IPS DF 6.9 (cell line): ENCODE data around the gene SEMA4D.
"Not testable (repeated sequence)": the region's sequence is repeated elsewhere in the genome, so short reads cannot be mapped to it uniquely, and the experiment has no call there.

ENCODE experiments used
- DNase-seq: peaks from one replicate; pipeline ENCODE4 v3.0.0-alpha.2; 2013; ENCODE audit warnings: low read depth, low spot score
- H3K27ac ChIP-seq: one replicate; pipeline ENCODE4 v1.5.1; 2013; ENCODE audit warnings: low read length, control low read depth
- H3K27me3 ChIP-seq: 2 replicates; pipeline ENCODE4 v1.6.1; 2013; ENCODE audit warnings: mild to moderate bottlenecking, low read length; ENCODE audit not compliant: control insufficient read depth, insufficient read depth
- H3K36me3 ChIP-seq: 2 replicates; pipeline ENCODE4 v1.6.1; 2013; ENCODE audit warnings: low read length; ENCODE audit not compliant: control insufficient read depth, insufficient read depth
- H3K4me1 ChIP-seq: 2 replicates; pipeline ENCODE4 v1.6.1; 2013; ENCODE audit warnings: low read length; ENCODE audit not compliant: control insufficient read depth, insufficient read depth
- H3K4me3 ChIP-seq: 2 replicates; pipeline ENCODE4 v1.5.1; 2013; ENCODE audit warnings: mild to moderate bottlenecking, low read length
- H3K9me3 ChIP-seq: 2 replicates; pipeline ENCODE4 v1.6.1; 2013; ENCODE audit warnings: low read length, inconsistent platforms; ENCODE audit not compliant: control insufficient read depth, insufficient read depth
- WGBS: extraction: QIAGEN DNeasy Blood & Tissue Kit; methylation state at CpG from one replicate; pipeline ENCODE4 v1.1.7; 2013; ENCODE audit warnings: mixed read lengths, missing lambda C conversion rate; ENCODE audit not compliant: insufficient read length, insufficient coverage; 5-methylcytosine and 5-hydroxymethylcytosine counted together

SEMA4D gene

GRCh38 chr9:89372230-89372816 lies 125.6 kb downstream of the SEMA4D start:
- no peak for DNase-seq
- Histone ChIP-seq H3K4me3 (no peak overlapping the region), H3K27me3 (no peaks in the 10 kb centered on the region), H3K27ac (no peak overlapping the region), H3K4me1 (no peaks in the 10 kb centered on the region; the same call in 1 of the 2 replicates), H3K36me3 (0 out of 2 replicates have a peak, but pooled peaks cover under 1% of the 10 kb centered on the region), H3K9me3 (no peaks in the 10 kb centered on the region)
- 100% methylated on average over 1 of the region's 14 CpGs for WGBS

- WGBS: no CpG with 5 or more reads among the region's 5 CpGs
- not testable (repeated sequence) for H3K4me1 ChIP-seq, H3K36me3 ChIP-seq
These were observed 126.1 kb downstream of the SEMA4D start for GRCh38 chr9:89371791-89372190.

GRCh38 chr9:89370593-89370992 lies 127.3 kb downstream of the SEMA4D start:
- Histone ChIP-seq H3K36me3 (no peaks in the 10 kb centered on the region), H3K27me3 (no peaks in the 10 kb centered on the region), H3K9me3 (no peaks in the 10 kb centered on the region), H3K4me1 (no peaks in the 10 kb centered on the region; the same call in 1 of the 2 replicates), H3K27ac (no peak overlapping the region), H3K4me3 (no peak overlapping the region)
- no peak for DNase-seq
- 100% methylated on average over 3 of the region's 6 CpGs for WGBS

More at GRCh38 chr9:89371791-89372190, 126.1 kb downstream of the SEMA4D start:
- H3K9me3 ChIP-seq, DNase-seq, H3K27me3 ChIP-seq, H3K27ac ChIP-seq, H3K4me3 ChIP-seq: not testable (repeated sequence)

GRCh38 chr9:89368978-89369377 lies 128.9 kb downstream of the SEMA4D start:
- Histone ChIP-seq H3K36me3 (no peaks in the 10 kb centered on the region), H3K27ac (no peak overlapping the region), H3K27me3 (no peaks in the 10 kb centered on the region), H3K4me1 (no peaks in the 10 kb centered on the region; the same call in 1 of the 2 replicates), H3K4me3 (no peak overlapping the region), H3K9me3 (no peaks in the 10 kb centered on the region)
- no peak for DNase-seq
- no CpG with 5 or more reads among the region's 8 CpGs for WGBS

GRCh38 chr9:89368550-89368949 lies 129.4 kb downstream of the SEMA4D start:
- WGBS: no CpG with 5 or more reads among the region's 7 CpGs
- Histone ChIP-seq H3K4me1 (no peaks in the 10 kb centered on the region; the same call in 1 of the 2 replicates), H3K27me3 (no peaks in the 10 kb centered on the region), H3K36me3 (no peaks in the 10 kb centered on the region), H3K27ac (no peak overlapping the region), H3K9me3 (no peaks in the 10 kb centered on the region), H3K4me3 (no peak overlapping the region)
- DNase-seq: no peak

GRCh38 chr9:89367726-89368437 lies 130.0 kb downstream of the SEMA4D start:
- Histone ChIP-seq H3K27ac (no peak overlapping the region), H3K9me3 (no peaks in the 10 kb centered on the region), H3K27me3 (no peaks in the 10 kb centered on the region), H3K36me3 (no peaks in the 10 kb centered on the region), H3K4me3 (no peak overlapping the region), H3K4me1 (no peaks in the 10 kb centered on the region; the same call in 1 of the 2 replicates)
- DNase-seq: no peak
- no CpG with 5 or more reads among the region's 14 CpGs for WGBS

- no CpG with 5 or more reads among the region's 4 CpGs for WGBS
- no peaks in the 10 kb centered on the region for H3K27me3 ChIP-seq
- H3K4me1 ChIP-seq: no peaks in the 10 kb centered on the region; the same call in 1 of the 2 replicates
- H3K4me3 ChIP-seq: no peak overlapping the region
- H3K36me3 ChIP-seq: no peaks in the 10 kb centered on the region
- no peaks in the 10 kb centered on the region for H3K9me3 ChIP-seq
- DNase-seq: no peak
- H3K27ac ChIP-seq: no peak overlapping the region
These were observed 130.6 kb downstream of the SEMA4D start for GRCh38 chr9:89367281-89367680.

- no CpG with 5 or more reads among the region's 3 CpGs for WGBS
- Histone ChIP-seq H3K9me3 (no peaks in the 10 kb centered on the region), H3K4me3 (no peak overlapping the region), H3K4me1 (no peaks in the 10 kb centered on the region; the same call in 1 of the 2 replicates), H3K36me3 (peaks cover under 1% of the 10 kb centered on the region; the same call in 1 of the 2 replicates), H3K27me3 (no peaks in the 10 kb centered on the region), H3K27ac (no peak overlapping the region)
- DNase-seq: no peak
These were observed 131.2 kb downstream of the SEMA4D start for GRCh38 chr9:89366711-89367110.

GRCh38 chr9:89365532-89365912 lies 132.4 kb downstream of the SEMA4D start:
- Histone ChIP-seq H3K4me3 (no peak overlapping the region), H3K27me3 (no peaks in the 10 kb centered on the region), H3K4me1 (no peaks in the 10 kb centered on the region; the same call in 1 of the 2 replicates), H3K27ac (no peak overlapping the region), H3K36me3 (peaks cover 3% of the 10 kb centered on the region; the same call in 1 of the 2 replicates), H3K9me3 (no peaks in the 10 kb centered on the region)
- no peak for DNase-seq
- WGBS: no CpG with 5 or more reads among the region's 2 CpGs

GRCh38 chr9:89364666-89365531 lies 133.0 kb downstream of the SEMA4D start:
- no peak overlapping the region for H3K27ac ChIP-seq
- no CpG with 5 or more reads among the region's 17 CpGs for WGBS
- peaks cover 7% of the 10 kb centered on the region; the same call in 1 of the 2 replicates for H3K36me3 ChIP-seq
- no peaks in the 10 kb centered on the region for H3K9me3 ChIP-seq
- no peaks in the 10 kb centered on the region; the same call in 1 of the 2 replicates for H3K4me1 ChIP-seq
- DNase-seq: no peak
- H3K4me3 ChIP-seq: no peak overlapping the region
- no peaks in the 10 kb centered on the region for H3K27me3 ChIP-seq
